Endothelial cell of hepatic sinusoid (primary cell): ENCODE measurements around the gene SHLD3.
"Not testable (repeated sequence)": the region's sequence is repeated elsewhere in the genome, so short reads cannot be mapped to it uniquely, and the experiment has no call there.

Source experiments
- in situ Hi-C: cut with HindIII; loops from 2 replicates; pipeline ENCODE4 v1.10.0; 2017; ENCODE audit warnings: low sequenced_read_pairs

The SHLD3 gene

GRCh38 chr5:65624571-65625555 lies at the start of gene SHLD3, which contains the start of gene TRAPPC13:
Gene SHLD3 (plus strand): TSS chr5:65625027. CDS start chr5:65629588, 4,561 bp downstream.
Gene TRAPPC13 (plus strand): TSS chr5:65625027. CDS start chr5:65625061, 34 bp downstream.
- in situ Hi-C loops, result loop anchor here (5.0 kb wide), 1 partner anchor 57 kb away; no protein-coding TSS in a partner anchor

- in situ Hi-C loops, result loop anchor here (5.0 kb wide), 1 partner anchor 95 kb away; the partner anchor contains the start of gene ADAMTS6
Measured at GRCh38 chr5:65577141-65577540, 47.7 kb upstream of the SHLD3 start.

GRCh38 chr5:65588694-65589093 lies 36.1 kb upstream of the SHLD3 start:
- in situ Hi-C loops, result no loop called here

- in situ Hi-C loops, result not testable (repeated sequence)
Measured at GRCh38 chr5:65601761-65602160, 23.1 kb upstream of the SHLD3 start.

- in situ Hi-C loops, result no loop called here
Measured at GRCh38 chr5:65611524-65611923, 13.3 kb upstream of the SHLD3 start.

- in situ Hi-C loops, result no loop called here
Measured at GRCh38 chr5:65612298-65612907, 12.4 kb upstream of the SHLD3 start.

- in situ Hi-C loops, result no loop called here
Measured at GRCh38 chr5:65620021-65620420, 4.8 kb upstream of the SHLD3 start.

GRCh38 chr5:65621961-65622360 lies 2.9 kb upstream of the SHLD3 start:
- in situ Hi-C loops, result not testable (repeated sequence)

GRCh38 chr5:65623482-65623881 lies 1.3 kb upstream of the SHLD3 start:
- in situ Hi-C loops, result no loop called here

- in situ Hi-C loops, result no loop called here
Measured at GRCh38 chr5:65624025-65624570, 729 bp upstream of the SHLD3 start, which contains the start of gene TRIM23. Gene TRIM23 (minus strand): TSS chr5:65624333. CDS start chr5:65624274, 59 bp downstream.

- in situ Hi-C loops, result loop anchor here (5.0 kb wide), 1 partner anchor 57 kb away; no protein-coding TSS in a partner anchor
Measured at GRCh38 chr5:65625743-65626142, 916 bp downstream of the SHLD3 start.

- in situ Hi-C loops, result no loop called here
Measured at GRCh38 chr5:65630981-65631380, 6.2 kb downstream of the SHLD3 start.

GRCh38 chr5:65640240-65640639 lies 15.4 kb downstream of the SHLD3 start:
- in situ Hi-C loops, result no loop called here

GRCh38 chr5:65646938-65647337 lies 22.1 kb downstream of the SHLD3 start:
- in situ Hi-C loops, result no loop called here

GRCh38 chr5:65647941-65648340 lies 23.1 kb downstream of the SHLD3 start:
- in situ Hi-C loops, result no loop called here

- in situ Hi-C loops, result no loop called here
Measured at GRCh38 chr5:65651144-65651543, 26.3 kb downstream of the SHLD3 start.

- in situ Hi-C loops, result no loop called here
Measured at GRCh38 chr5:65654713-65655112, 29.9 kb downstream of the SHLD3 start.

- in situ Hi-C loops, result no loop called here
Measured at GRCh38 chr5:65663804-65664521, 39.1 kb downstream of the SHLD3 start.

GRCh38 chr5:65668696-65669095 lies 43.9 kb downstream of the SHLD3 start:
- in situ Hi-C loops, result no loop called here

- in situ Hi-C loops, result no loop called here
Measured at GRCh38 chr5:65672796-65673195, 48.0 kb downstream of the SHLD3 start.

GRCh38 chr5:65674749-65675148 lies 49.9 kb downstream of the SHLD3 start:
- in situ Hi-C loops, result no loop called here
